HEK293T (cell line): ENCODE results near the gene RDH16.
"Not testable (repeated sequence)": the region's sequence is repeated elsewhere in the genome, so short reads cannot be mapped to it uniquely, and the experiment has no call there.

ENCODE experiments used
- CTCF ChIA-PET: fragments of 350-600 bp; formaldehyde crosslinking; extraction: SDS; loops from one replicate; lab custom pipeline; 2021; ENCODE audit warnings: antibody characterized with exemption, inconsistent platforms; lab: Yijun Ruan, JAX
- POLR2A ChIA-PET: fragments of 350-600 bp; formaldehyde crosslinking; extraction: SDS; loops from one replicate; lab custom pipeline; 2020; ENCODE audit warnings: antibody characterized with exemption, inconsistent platforms; lab: Yijun Ruan, JAX
- DNase-seq: peaks from one replicate; pipeline ENCODE4 v3.0.0; 2012; ENCODE audit warnings: mixed read lengths; ENCODE audit errors: extremely low spot score
- ARNT ChIP-seq: fragments of 450-650 bp; IDR thresholded peaks from 2 replicates; pipeline ENCODE4 v1.6.1; 2017; ENCODE audit warnings: mild to moderate bottlenecking
- BHLHE40 ChIP-seq: fragments of 450-650 bp; IDR thresholded peaks from 2 replicates; pipeline ENCODE4 v1.6.1; 2016; ENCODE audit warnings: mild to moderate bottlenecking, moderate library complexity, borderline replicate concordance
- CTBP1 ChIP-seq: fragments of 450-650 bp; IDR thresholded peaks from 2 replicates; pipeline ENCODE4 v1.6.1; 2016; ENCODE audit warnings: borderline replicate concordance
- ELF4 ChIP-seq: fragments of 450-650 bp; IDR thresholded peaks from 2 replicates; pipeline ENCODE4 v1.6.1; 2017; ENCODE audit warnings: antibody characterized with exemption
- FOXA1 ChIP-seq: fragments of 450-650 bp; IDR thresholded peaks from 2 replicates; pipeline ENCODE4 v1.6.1; 2016; ENCODE audit warnings: mild to moderate bottlenecking
- FOXK2 ChIP-seq: fragments of 450-650 bp; IDR thresholded peaks from 2 replicates; pipeline ENCODE4 v1.6.1; 2016; ENCODE audit warnings: mild to moderate bottlenecking
- FOXM1 ChIP-seq: fragments of 450-650 bp; IDR thresholded peaks from 2 replicates; pipeline ENCODE4 v1.6.1; 2017; ENCODE audit warnings: mild to moderate bottlenecking, borderline replicate concordance
- HDGF ChIP-seq: fragments of 450-650 bp; IDR thresholded peaks from 2 replicates; pipeline ENCODE4 v1.6.1; 2017; ENCODE audit warnings: antibody characterized with exemption, borderline replicate concordance
- L3MBTL2 ChIP-seq: fragments of 450-650 bp; conservative IDR thresholded peaks from 2 replicates; pipeline ENCODE4 v1.6.1; 2016; ENCODE audit warnings: mild to moderate bottlenecking
- LEF1 ChIP-seq: fragments of 450-650 bp; IDR thresholded peaks from 2 replicates; pipeline ENCODE4 v1.6.1; 2017; ENCODE audit warnings: mild to moderate bottlenecking, borderline replicate concordance
- NFRKB ChIP-seq: fragments of 450-650 bp; IDR thresholded peaks from 2 replicates; pipeline ENCODE4 v1.6.1; 2016; ENCODE audit warnings: mild to moderate bottlenecking, moderate library complexity
- PKNOX1 ChIP-seq: fragments of 450-650 bp; IDR thresholded peaks from 2 replicates; pipeline ENCODE4 v1.6.1; 2016
- SP1 ChIP-seq: fragments of 450-650 bp; IDR thresholded peaks from 2 replicates; pipeline ENCODE4 v1.6.1; 2017
- SUZ12 ChIP-seq: fragments of 450-650 bp; IDR thresholded peaks from 2 replicates; pipeline ENCODE4 v1.6.1; 2016; ENCODE audit warnings: mild to moderate bottlenecking
- TARDBP ChIP-seq: fragments of 450-650 bp; IDR thresholded peaks from 2 replicates; pipeline ENCODE4 v1.6.1; 2016
- ZNF384 ChIP-seq: fragments of 450-650 bp; IDR thresholded peaks from 2 replicates; pipeline ENCODE4 v1.6.1; 2016

Gene RDH16

GRCh38 chr12:56987011-56987410, 29.6 kb upstream of the RDH16 start:
- DNase-seq = no peak
- POLR2A ChIA-PET = no interaction called here
- CTCF ChIA-PET = interaction anchor here (0.6 to 1.8 kb wide), 3 partner anchors 14 to 508 kb away, joined by 3 to 14 read pairs (median 9); no protein-coding TSS in a partner anchor
- TF ChIP-seq TARDBP = no peak
- TF ChIP-seq LEF1 = no peak
- no peak for TF ChIP-seq FOXA1

GRCh38 chr12:56985714-56986113, 28.3 kb upstream of the RDH16 start:
- CTCF ChIA-PET = interaction anchor here (0.6 kb wide), 1 partner anchor 38 kb away, joined by 3 read pairs; no protein-coding TSS in a partner anchor
- POLR2A ChIA-PET, DNase-seq: not testable (repeated sequence)

- POLR2A ChIA-PET = no interaction called here
- TF ChIP-seq PKNOX1 (no peak), ZNF384 (no peak), FOXA1 (no peak), L3MBTL2 (no peak), SUZ12 (no peak), BHLHE40 (no peak), ARNT (no peak), FOXK2 (no peak), TARDBP (no peak), LEF1 (no peak), CTBP1 (no peak), ELF4 (no peak), FOXM1 (no peak), NFRKB (no peak), SP1 (no peak), HDGF (no peak)
- CTCF ChIA-PET = no interaction called here
- no peak for DNase-seq
Observed at GRCh38 chr12:56983386-56983785, 26.0 kb upstream of the RDH16 start.

- POLR2A ChIA-PET, DNase-seq, CTCF ChIA-PET: not testable (repeated sequence)
Observed at GRCh38 chr12:56982578-56983236, 25.3 kb upstream of the RDH16 start.

GRCh38 chr12:56980941-56981530, 23.6 kb upstream of the RDH16 start:
- no peak for DNase-seq
- ChIA-PET POLR2A (no interaction called here), CTCF (no interaction called here)
- no peak for TF ChIP-seq FOXM1
- no peak for TF ChIP-seq FOXA1
- TF ChIP-seq ARNT = no peak

- ChIA-PET CTCF (no interaction called here), POLR2A (no interaction called here)
- no peak for TF ChIP-seq SP1
- no peak for TF ChIP-seq FOXK2
- TF ChIP-seq CTBP1 = no peak
- no peak for TF ChIP-seq SUZ12
- DNase-seq = no peak
Observed at GRCh38 chr12:56980268-56980667, 22.9 kb upstream of the RDH16 start.

GRCh38 chr12:56979628-56980027, 22.2 kb upstream of the RDH16 start:
- DNase-seq = no peak
- ChIA-PET POLR2A (no interaction called here), CTCF (no interaction called here)
- TF ChIP-seq SP1 (no peak), FOXK2 (no peak), LEF1 (no peak), FOXM1 (no peak), SUZ12 (no peak), TARDBP (no peak), NFRKB (no peak), FOXA1 (no peak), ZNF384 (no peak), HDGF (no peak), PKNOX1 (no peak), CTBP1 (no peak), ELF4 (no peak)

GRCh38 chr12:56978397-56979138, 21.2 kb upstream of the RDH16 start:
- ChIA-PET CTCF (no interaction called here), POLR2A (no interaction called here)
- TF ChIP-seq HDGF = no peak
- TF ChIP-seq SUZ12 = no peak
- TF ChIP-seq NFRKB = no peak
- TF ChIP-seq CTBP1 = no peak
- TF ChIP-seq PKNOX1 = no peak
- no peak for TF ChIP-seq BHLHE40
- no peak for TF ChIP-seq FOXA1
- TF ChIP-seq ZNF384 = no peak
- no peak for TF ChIP-seq ELF4
- TF ChIP-seq TARDBP = no peak
- no peak for TF ChIP-seq SP1
- no peak for TF ChIP-seq ARNT
- TF ChIP-seq LEF1 = no peak
- TF ChIP-seq L3MBTL2 = no peak
- TF ChIP-seq FOXK2 = no peak
- no peak for TF ChIP-seq FOXM1
- DNase-seq = no peak

- POLR2A ChIA-PET, DNase-seq, CTCF ChIA-PET: not testable (repeated sequence)
Observed at GRCh38 chr12:56977361-56977760, 20.0 kb upstream of the RDH16 start.

- CTCF ChIA-PET, POLR2A ChIA-PET, DNase-seq: not testable (repeated sequence)
Observed at GRCh38 chr12:56974224-56974623, 16.8 kb upstream of the RDH16 start.

GRCh38 chr12:56968910-56969309, 11.5 kb upstream of the RDH16 start:
- DNase-seq, POLR2A ChIA-PET, CTCF ChIA-PET: not testable (repeated sequence)
